Measurements from ENCODE around the gene NPAS2.

- TF ChIP-seq CTCF (IDR thresholded peaks at IDR 0.05; ENCODE audit: low read length) (no peak), EZH2phosphoT487 (IDR thresholded peaks at IDR 0.05; ENCODE audit: low read length) (no peak), EZH2 (optimal IDR thresholded peaks at IDR 0.05; ENCODE audit: low read depth, low read length) (no peak)
Measured at GRCh38 chr2:100819370-100820272, at the start of gene NPAS2.

Measured in MM.1S (cell line).